Measurements from ENCODE around the gene COTL1.

GRCh38 chr16:84605339-84605848 is 12.5 kb downstream of the COTL1 start:
- TF ChIP-seq POLR2A (IDR thresholded peaks at IDR 0.05; ENCODE audit: low read depth): no peak
- no peak for TF ChIP-seq CTCF (IDR thresholded peaks at IDR 0.05)
